Measurements from ENCODE around the gene CCDC144A.
"Not testable (repeated sequence)": the region's sequence is repeated elsewhere in the genome, so short reads cannot be mapped to it uniquely, and the experiment has no call there.

Gene CCDC144A

GRCh38 chr17:16683290-16684138, 6.5 kb upstream of the CCDC144A start:
- not testable (repeated sequence) for H3K27ac ChIP-seq (ENCODE audit: low read depth in 2 of 2, low read length in 2 of 2); H3K27me3 ChIP-seq (ENCODE audit: control insufficient read depth in 2 of 2, insufficient read depth in 2 of 2, low read length in 2 of 2); H3K9me3 ChIP-seq (ENCODE audit: control insufficient read depth in 2 of 2, low read length in 2 of 2); H3K4me3 ChIP-seq (ENCODE audit: low read length in 2 of 2); H3K36me3 ChIP-seq (ENCODE audit: control insufficient read depth in 2 of 2, insufficient read depth in 2 of 2, low read length in 2 of 2); H3K9ac ChIP-seq (ENCODE audit: low read depth in 1 of 2, low read length in 2 of 2); H3K4me1 ChIP-seq (ENCODE audit: control insufficient read depth in 2 of 2, insufficient read depth in 2 of 2, low read length in 2 of 2)

- not testable (repeated sequence) for H3K9me3 ChIP-seq (ENCODE audit: control insufficient read depth in 2 of 2, low read length in 2 of 2); H3K27ac ChIP-seq (ENCODE audit: low read depth in 2 of 2, low read length in 2 of 2); H3K27me3 ChIP-seq (ENCODE audit: control insufficient read depth in 2 of 2, insufficient read depth in 2 of 2, low read length in 2 of 2); H3K4me1 ChIP-seq (ENCODE audit: control insufficient read depth in 2 of 2, insufficient read depth in 2 of 2, low read length in 2 of 2); H3K36me3 ChIP-seq (ENCODE audit: control insufficient read depth in 2 of 2, insufficient read depth in 2 of 2, low read length in 2 of 2); H3K9ac ChIP-seq (ENCODE audit: low read depth in 1 of 2, low read length in 2 of 2); H3K4me3 ChIP-seq (ENCODE audit: low read length in 2 of 2)
Measured at GRCh38 chr17:16686019-16686418, 4.0 kb upstream of the CCDC144A start.

- not testable (repeated sequence) for H3K9me3 ChIP-seq (ENCODE audit: control insufficient read depth in 2 of 2, low read length in 2 of 2); H3K27me3 ChIP-seq (ENCODE audit: control insufficient read depth in 2 of 2, insufficient read depth in 2 of 2, low read length in 2 of 2); H3K4me1 ChIP-seq (ENCODE audit: control insufficient read depth in 2 of 2, insufficient read depth in 2 of 2, low read length in 2 of 2); H3K9ac ChIP-seq (ENCODE audit: low read depth in 1 of 2, low read length in 2 of 2); H3K27ac ChIP-seq (ENCODE audit: low read depth in 2 of 2, low read length in 2 of 2); H3K36me3 ChIP-seq (ENCODE audit: control insufficient read depth in 2 of 2, insufficient read depth in 2 of 2, low read length in 2 of 2); H3K4me3 ChIP-seq (ENCODE audit: low read length in 2 of 2)
Measured at GRCh38 chr17:16687151-16687550, 2.9 kb upstream of the CCDC144A start.

- H3K36me3 ChIP-seq (ENCODE audit: control insufficient read depth in 2 of 2, insufficient read depth in 2 of 2, low read length in 2 of 2); H3K4me3 ChIP-seq (ENCODE audit: low read length in 2 of 2); H3K4me1 ChIP-seq (ENCODE audit: control insufficient read depth in 2 of 2, insufficient read depth in 2 of 2, low read length in 2 of 2); H3K9me3 ChIP-seq (ENCODE audit: control insufficient read depth in 2 of 2, low read length in 2 of 2); H3K9ac ChIP-seq (ENCODE audit: low read depth in 1 of 2, low read length in 2 of 2); H3K27ac ChIP-seq (ENCODE audit: low read depth in 2 of 2, low read length in 2 of 2); H3K27me3 ChIP-seq (ENCODE audit: control insufficient read depth in 2 of 2, insufficient read depth in 2 of 2, low read length in 2 of 2): not testable (repeated sequence)
Measured at GRCh38 chr17:16690447-16690846, 406 bp downstream of the CCDC144A start.

- not testable (repeated sequence) for H3K9ac ChIP-seq (ENCODE audit: low read depth in 1 of 2, low read length in 2 of 2); H3K27me3 ChIP-seq (ENCODE audit: control insufficient read depth in 2 of 2, insufficient read depth in 2 of 2, low read length in 2 of 2); H3K27ac ChIP-seq (ENCODE audit: low read depth in 2 of 2, low read length in 2 of 2); H3K4me3 ChIP-seq (ENCODE audit: low read length in 2 of 2); H3K36me3 ChIP-seq (ENCODE audit: control insufficient read depth in 2 of 2, insufficient read depth in 2 of 2, low read length in 2 of 2); H3K9me3 ChIP-seq (ENCODE audit: control insufficient read depth in 2 of 2, low read length in 2 of 2); H3K4me1 ChIP-seq (ENCODE audit: control insufficient read depth in 2 of 2, insufficient read depth in 2 of 2, low read length in 2 of 2)
Measured at GRCh38 chr17:16697603-16698002, 7.6 kb downstream of the CCDC144A start.

- not testable (repeated sequence) for H3K9me3 ChIP-seq (ENCODE audit: control insufficient read depth in 2 of 2, low read length in 2 of 2); H3K4me1 ChIP-seq (ENCODE audit: control insufficient read depth in 2 of 2, insufficient read depth in 2 of 2, low read length in 2 of 2); H3K27me3 ChIP-seq (ENCODE audit: control insufficient read depth in 2 of 2, insufficient read depth in 2 of 2, low read length in 2 of 2); H3K27ac ChIP-seq (ENCODE audit: low read depth in 2 of 2, low read length in 2 of 2); H3K9ac ChIP-seq (ENCODE audit: low read depth in 1 of 2, low read length in 2 of 2); H3K36me3 ChIP-seq (ENCODE audit: control insufficient read depth in 2 of 2, insufficient read depth in 2 of 2, low read length in 2 of 2); H3K4me3 ChIP-seq (ENCODE audit: low read length in 2 of 2)
Measured at GRCh38 chr17:16745492-16746203, 55.6 kb downstream of the CCDC144A start.

GRCh38 chr17:16746571-16746970, 56.5 kb downstream of the CCDC144A start:
- not testable (repeated sequence) for H3K9me3 ChIP-seq (ENCODE audit: control insufficient read depth in 2 of 2, low read length in 2 of 2); H3K4me1 ChIP-seq (ENCODE audit: control insufficient read depth in 2 of 2, insufficient read depth in 2 of 2, low read length in 2 of 2); H3K27ac ChIP-seq (ENCODE audit: low read depth in 2 of 2, low read length in 2 of 2); H3K27me3 ChIP-seq (ENCODE audit: control insufficient read depth in 2 of 2, insufficient read depth in 2 of 2, low read length in 2 of 2); H3K36me3 ChIP-seq (ENCODE audit: control insufficient read depth in 2 of 2, insufficient read depth in 2 of 2, low read length in 2 of 2); H3K4me3 ChIP-seq (ENCODE audit: low read length in 2 of 2); H3K9ac ChIP-seq (ENCODE audit: low read depth in 1 of 2, low read length in 2 of 2)

- not testable (repeated sequence) for H3K27me3 ChIP-seq (ENCODE audit: control insufficient read depth in 2 of 2, insufficient read depth in 2 of 2, low read length in 2 of 2); H3K9me3 ChIP-seq (ENCODE audit: control insufficient read depth in 2 of 2, low read length in 2 of 2); H3K4me1 ChIP-seq (ENCODE audit: control insufficient read depth in 2 of 2, insufficient read depth in 2 of 2, low read length in 2 of 2); H3K4me3 ChIP-seq (ENCODE audit: low read length in 2 of 2); H3K27ac ChIP-seq (ENCODE audit: low read depth in 2 of 2, low read length in 2 of 2); H3K9ac ChIP-seq (ENCODE audit: low read depth in 1 of 2, low read length in 2 of 2); H3K36me3 ChIP-seq (ENCODE audit: control insufficient read depth in 2 of 2, insufficient read depth in 2 of 2, low read length in 2 of 2)
Measured at GRCh38 chr17:16750515-16750914, 60.5 kb downstream of the CCDC144A start.

GRCh38 chr17:16751224-16751923, 61.3 kb downstream of the CCDC144A start:
- not testable (repeated sequence) for H3K4me3 ChIP-seq (ENCODE audit: low read length in 2 of 2); H3K27me3 ChIP-seq (ENCODE audit: control insufficient read depth in 2 of 2, insufficient read depth in 2 of 2, low read length in 2 of 2); H3K36me3 ChIP-seq (ENCODE audit: control insufficient read depth in 2 of 2, insufficient read depth in 2 of 2, low read length in 2 of 2); H3K4me1 ChIP-seq (ENCODE audit: control insufficient read depth in 2 of 2, insufficient read depth in 2 of 2, low read length in 2 of 2); H3K9me3 ChIP-seq (ENCODE audit: control insufficient read depth in 2 of 2, low read length in 2 of 2); H3K9ac ChIP-seq (ENCODE audit: low read depth in 1 of 2, low read length in 2 of 2); H3K27ac ChIP-seq (ENCODE audit: low read depth in 2 of 2, low read length in 2 of 2)

- H3K4me3 ChIP-seq (ENCODE audit: low read length in 2 of 2); H3K36me3 ChIP-seq (ENCODE audit: control insufficient read depth in 2 of 2, insufficient read depth in 2 of 2, low read length in 2 of 2); H3K27ac ChIP-seq (ENCODE audit: low read depth in 2 of 2, low read length in 2 of 2); H3K4me1 ChIP-seq (ENCODE audit: control insufficient read depth in 2 of 2, insufficient read depth in 2 of 2, low read length in 2 of 2); H3K27me3 ChIP-seq (ENCODE audit: control insufficient read depth in 2 of 2, insufficient read depth in 2 of 2, low read length in 2 of 2); H3K9me3 ChIP-seq (ENCODE audit: control insufficient read depth in 2 of 2, low read length in 2 of 2); H3K9ac ChIP-seq (ENCODE audit: low read depth in 1 of 2, low read length in 2 of 2): not testable (repeated sequence)
Measured at GRCh38 chr17:16751924-16752287, 61.9 kb downstream of the CCDC144A start.

All from mucosa of rectum (tissue), 2 donors.